Measurements from ENCODE around the gene ACKR4. TPM values are rescaled to one million over a fixed set of nuclear protein-coding genes. Genes with fewer than 3 reads are reported as not detected.

The ACKR4 gene
- total RNA-seq, 1 experiment from 2014 or later: not detected

GRCh38 chr3:132550579-132551305 is 46.3 kb upstream of the ACKR4 start:
- Histone ChIP-seq H3K4me3 (ENCODE audit: low read depth, low read length, poor library complexity, severe bottlenecking) (no peak overlapping the region), H3K4me1 (ENCODE audit: insufficient read depth, low read length, poor library complexity, severe bottlenecking) (peaks cover 4% of the 10 kb centered on the region), H3K9me3 (ENCODE audit: low read depth, low read length, poor library complexity, severe bottlenecking) (no peaks in the 10 kb centered on the region), H3K27me3 (replicated peaks; ENCODE audit: insufficient read depth, low read depth, low read length, poor library complexity) (no peaks in the 10 kb centered on the region), H3K36me3 (ENCODE audit: insufficient read depth, low read length, poor library complexity, severe bottlenecking) (no peaks in the 10 kb centered on the region), H3K27ac (ENCODE audit: low read depth, low read length, poor library complexity, severe bottlenecking) (no peak overlapping the region)
- POLR2A ChIA-PET (ENCODE audit: low non-redundant PET): no interaction called here
- BruUV-seq (replicated peaks): no TSS peak
- intact Hi-C loops (cut with micrococcal nuclease; ENCODE audit: unreplicated experiment): no loop called here
- CTCF ChIA-PET: no interaction called here
- no peak for TF ChIP-seq EZH2 (IDR thresholded peaks at IDR 0.05; ENCODE audit: borderline replicate concordance, low read depth, low read length, poor library complexity, severe bottlenecking)
- TF ChIP-seq, protein P1, sequence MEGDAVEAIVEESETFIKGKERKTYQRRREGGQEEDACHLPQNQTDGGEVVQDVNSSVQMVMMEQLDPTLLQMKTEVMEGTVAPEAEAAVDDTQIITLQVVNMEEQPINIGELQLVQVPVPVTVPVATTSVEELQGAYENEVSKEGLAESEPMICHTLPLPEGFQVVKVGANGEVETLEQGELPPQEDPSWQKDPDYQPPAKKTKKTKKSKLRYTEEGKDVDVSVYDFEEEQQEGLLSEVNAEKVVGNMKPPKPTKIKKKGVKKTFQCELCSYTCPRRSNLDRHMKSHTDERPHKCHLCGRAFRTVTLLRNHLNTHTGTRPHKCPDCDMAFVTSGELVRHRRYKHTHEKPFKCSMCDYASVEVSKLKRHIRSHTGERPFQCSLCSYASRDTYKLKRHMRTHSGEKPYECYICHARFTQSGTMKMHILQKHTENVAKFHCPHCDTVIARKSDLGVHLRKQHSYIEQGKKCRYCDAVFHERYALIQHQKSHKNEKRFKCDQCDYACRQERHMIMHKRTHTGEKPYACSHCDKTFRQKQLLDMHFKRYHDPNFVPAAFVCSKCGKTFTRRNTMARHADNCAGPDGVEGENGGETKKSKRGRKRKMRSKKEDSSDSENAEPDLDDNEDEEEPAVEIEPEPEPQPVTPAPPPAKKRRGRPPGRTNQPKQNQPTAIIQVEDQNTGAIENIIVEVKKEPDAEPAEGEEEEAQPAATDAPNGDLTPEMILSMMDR (conservative IDR thresholded peaks at IDR 0.05; ENCODE audit: low read depth, low read length): no peak
- no peak for DNase-seq (ENCODE audit: low spot score)

DNA sequence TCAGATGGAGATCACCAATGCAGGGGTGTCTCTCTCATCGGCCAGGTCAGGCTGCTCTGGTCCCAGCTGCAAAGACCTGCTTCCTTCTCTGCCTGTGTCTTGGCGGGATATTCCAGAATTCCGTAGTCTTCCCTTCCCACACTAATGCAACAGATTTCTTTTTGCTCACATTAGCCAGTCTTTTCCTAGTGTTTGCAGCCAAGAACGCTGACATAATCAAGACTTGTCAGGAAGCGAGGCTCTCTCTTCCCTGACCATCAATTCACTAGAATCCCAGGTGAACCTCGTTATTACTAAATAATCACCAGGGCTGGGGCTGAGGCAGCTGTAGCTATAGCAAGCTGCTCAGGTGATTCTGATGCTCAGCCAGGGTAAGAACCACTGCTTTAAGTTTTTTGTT is 43.2 kb upstream of the ACKR4 start:
- intact Hi-C loops (cut with micrococcal nuclease; ENCODE audit: unreplicated experiment): no loop called here
- no peaks in the 10 kb centered on the region for H3K9me3 ChIP-seq (ENCODE audit: low read depth, low read length, poor library complexity, severe bottlenecking)
- no peak overlapping the region for H3K4me3 ChIP-seq (ENCODE audit: low read depth, low read length, poor library complexity, severe bottlenecking)
- H3K27ac ChIP-seq (ENCODE audit: low read depth, low read length, poor library complexity, severe bottlenecking): no peak overlapping the region
- DNase-seq (ENCODE audit: low spot score): no peak
- CTCF ChIA-PET: no interaction called here
- no peaks in the 10 kb centered on the region for H3K27me3 ChIP-seq (replicated peaks; ENCODE audit: insufficient read depth, low read depth, low read length, poor library complexity)
- no peaks in the 10 kb centered on the region for H3K36me3 ChIP-seq (ENCODE audit: insufficient read depth, low read length, poor library complexity, severe bottlenecking)
- no TSS peak for BruUV-seq (replicated peaks)
- TF ChIP-seq, protein P1 (conservative IDR thresholded peaks at IDR 0.05; ENCODE audit: low read depth, low read length): no peak
- TF ChIP-seq EZH2 (IDR thresholded peaks at IDR 0.05; ENCODE audit: borderline replicate concordance, low read depth, low read length, poor library complexity, severe bottlenecking): no peak
- POLR2A ChIA-PET (ENCODE audit: low non-redundant PET): no interaction called here
- H3K4me1 ChIP-seq (ENCODE audit: insufficient read depth, low read length, poor library complexity, severe bottlenecking): peaks cover 4% of the 10 kb centered on the region

DNA sequence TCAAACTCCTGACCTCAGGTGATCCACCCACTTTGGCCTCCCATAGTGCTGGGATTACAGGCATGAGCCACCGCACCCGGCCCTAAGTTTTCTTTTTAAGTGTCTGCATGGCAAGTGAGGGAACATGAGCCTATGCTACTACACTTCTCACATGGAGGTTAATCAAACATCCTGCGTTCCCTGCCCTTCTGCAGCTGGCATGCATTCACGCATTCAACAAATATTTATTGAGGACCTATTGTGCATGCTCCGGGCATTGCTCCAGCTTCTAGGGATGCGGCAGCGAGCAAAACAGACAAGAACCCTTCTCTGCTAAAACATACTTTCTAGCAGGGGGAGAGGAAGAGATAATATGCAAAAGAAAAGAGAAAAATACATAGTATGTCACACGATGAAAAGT is 42.6 kb upstream of the ACKR4 start:
- H3K27ac ChIP-seq (ENCODE audit: low read depth, low read length, poor library complexity, severe bottlenecking): no peak overlapping the region
- H3K4me3 ChIP-seq (ENCODE audit: low read depth, low read length, poor library complexity, severe bottlenecking): no peak overlapping the region
- TF ChIP-seq, protein P1 (conservative IDR thresholded peaks at IDR 0.05; ENCODE audit: low read depth, low read length): no peak
- TF ChIP-seq EZH2 (IDR thresholded peaks at IDR 0.05; ENCODE audit: borderline replicate concordance, low read depth, low read length, poor library complexity, severe bottlenecking): no peak
- H3K9me3 ChIP-seq (ENCODE audit: low read depth, low read length, poor library complexity, severe bottlenecking): no peaks in the 10 kb centered on the region
- ChIA-PET POLR2A (ENCODE audit: low non-redundant PET) (no interaction called here), CTCF (no interaction called here)
- H3K4me1 ChIP-seq (ENCODE audit: insufficient read depth, low read length, poor library complexity, severe bottlenecking): peaks cover 4% of the 10 kb centered on the region
- H3K36me3 ChIP-seq (ENCODE audit: insufficient read depth, low read length, poor library complexity, severe bottlenecking): no peaks in the 10 kb centered on the region
- no peaks in the 10 kb centered on the region for H3K27me3 ChIP-seq (replicated peaks; ENCODE audit: insufficient read depth, low read depth, low read length, poor library complexity)
- DNase-seq (ENCODE audit: low spot score): no peak
- BruUV-seq (replicated peaks): no TSS peak
- intact Hi-C loops (cut with micrococcal nuclease; ENCODE audit: unreplicated experiment): no loop called here

Measured in A673 (cell line).